ENCODE measurements around the gene DNAL1.

- TF ChIP-seq GATA3 (IDR thresholded peaks at IDR 0.05; ENCODE audit: low read depth, low read length) (no peak), GATA2 (IDR thresholded peaks at IDR 0.05; ENCODE audit: low read depth, low read length) (no peak)
Observed at GRCh38 chr14:73655851-73656250, 11.1 kb downstream of the DNAL1 start.

Data from SH-SY5Y (cell line).